SK-N-SH treated with all-trans-retinoic acid at 6 μM for 48 hours (cell line): Measurements from ENCODE around the gene GFRA1.

ENCODE experiments used
- CREB5 ChIP-seq: fragments of 250-450 bp; sonication (Bioruptor Pico); IDR thresholded peaks from 2 replicates; pipeline ENCODE4 v1.5.1; 2020; ENCODE audit warnings: low read depth, mild to moderate bottlenecking, moderate library complexity
- CSDC2 ChIP-seq: fragments of 250-450 bp; sonication (Bioruptor Pico); IDR thresholded peaks from 2 replicates; pipeline ENCODE4 v1.5.0; 2020; ENCODE audit warnings: mild to moderate bottlenecking, moderate library complexity
- CSRNP3 ChIP-seq: fragments of 250-450 bp; sonication (Bioruptor Pico); IDR thresholded peaks from 2 replicates; pipeline ENCODE4 v1.5.1; 2021; ENCODE audit warnings: mild to moderate bottlenecking, moderate library complexity
- ISL1 ChIP-seq: fragments of 250-450 bp; sonication (Bioruptor Pico); IDR thresholded peaks from 2 replicates; pipeline ENCODE4 v2.1.2; 2022; ENCODE audit warnings: mild to moderate bottlenecking, moderate library complexity
- OSR1 ChIP-seq: fragments of 250-450 bp; sonication (Bioruptor Pico); IDR thresholded peaks from 2 replicates; pipeline ENCODE4 v1.8.0; 2022; ENCODE audit warnings: moderate library complexity, mild to moderate bottlenecking, inconsistent platforms
- PATZ1 ChIP-seq: fragments of 250-450 bp; sonication (Bioruptor Pico); IDR thresholded peaks from 2 replicates; pipeline ENCODE4 v1.8.0; 2020; ENCODE audit warnings: mild to moderate bottlenecking, moderate library complexity, borderline replicate concordance
- POU6F1 ChIP-seq: fragments of 250-450 bp; sonication (Bioruptor Pico); IDR thresholded peaks from 2 replicates; pipeline ENCODE4 v1.8.0; 2021; ENCODE audit warnings: low read depth, mild to moderate bottlenecking, moderate library complexity, borderline replicate concordance
- PPARA ChIP-seq: fragments of 250-450 bp; sonication (Bioruptor Pico); IDR thresholded peaks from 2 replicates; pipeline ENCODE4 v1.5.0; 2020; ENCODE audit warnings: mild to moderate bottlenecking, borderline replicate concordance
- RARB ChIP-seq: fragments of 250-450 bp; sonication (Bioruptor Pico); IDR thresholded peaks from 2 replicates; pipeline ENCODE4 v1.8.0; 2021; ENCODE audit warnings: mild to moderate bottlenecking, moderate library complexity
- TSHZ2 ChIP-seq: fragments of 250-450 bp; sonication (Bioruptor Pico); IDR thresholded peaks from 2 replicates; pipeline ENCODE4 v1.5.0; 2020; ENCODE audit warnings: mild to moderate bottlenecking, moderate library complexity
- ZC3H10 ChIP-seq: fragments of 250-450 bp; sonication (Bioruptor Pico); IDR thresholded peaks from 2 replicates; pipeline ENCODE4 v1.5.1; 2021; ENCODE audit warnings: mild to moderate bottlenecking, moderate library complexity
- ZFP3 ChIP-seq: fragments of 250-450 bp; sonication (Bioruptor Pico); IDR thresholded peaks from 2 replicates; pipeline ENCODE4 v1.5.0; 2020; ENCODE audit warnings: mild to moderate bottlenecking, moderate library complexity
- ZNF565 ChIP-seq: fragments of 450-650 bp; formaldehyde crosslinking; conservative IDR thresholded peaks from 2 replicates; pipeline ENCODE4 v1.5.0; 2020; ENCODE audit warnings: low read depth, mild to moderate bottlenecking, moderate library complexity
- ZNF70 ChIP-seq: fragments of 450-650 bp; formaldehyde crosslinking; IDR thresholded peaks from 2 replicates; pipeline ENCODE4 v1.5.0; 2020; ENCODE audit warnings: mild to moderate bottlenecking, moderate library complexity

GRCh38 chr10:116139886-116140285 lies 133.1 kb downstream of the GFRA1 start:
- TF ChIP-seq CREB5 (CRISPR knock-in tag) (no peak), OSR1 (CRISPR knock-in tag) (no peak), CSDC2 (CRISPR knock-in tag) (no peak), PPARA (CRISPR knock-in tag) (no peak), TSHZ2 (CRISPR knock-in tag) (no peak), POU6F1 (CRISPR knock-in tag) (no peak), ZC3H10 (CRISPR knock-in tag) (no peak), RARB (CRISPR knock-in tag) (no peak), ZNF70 (CRISPR knock-in tag) (no peak), PATZ1 (no peak), ISL1 (no peak), CSRNP3 (no peak), ZNF565 (no peak), ZFP3 (CRISPR knock-in tag) (no peak)
